Activated CD8-positive, alpha-beta memory T cell treated with anti-CD3 and anti-CD28 coated beads for 4 hours (primary cell): Measurements from ENCODE around the gene CGB2.
"Not testable (repeated sequence)": the region's sequence is repeated elsewhere in the genome, so short reads cannot be mapped to it uniquely, and the experiment has no call there.

Source experiments
- DNase-seq, 2 donors: peaks; one replicate each; pipeline ENCODE4 v3.0.0-alpha.2; 2020; ENCODE audit warnings: low read depth in 2 of 2

Gene CGB2

DNA sequence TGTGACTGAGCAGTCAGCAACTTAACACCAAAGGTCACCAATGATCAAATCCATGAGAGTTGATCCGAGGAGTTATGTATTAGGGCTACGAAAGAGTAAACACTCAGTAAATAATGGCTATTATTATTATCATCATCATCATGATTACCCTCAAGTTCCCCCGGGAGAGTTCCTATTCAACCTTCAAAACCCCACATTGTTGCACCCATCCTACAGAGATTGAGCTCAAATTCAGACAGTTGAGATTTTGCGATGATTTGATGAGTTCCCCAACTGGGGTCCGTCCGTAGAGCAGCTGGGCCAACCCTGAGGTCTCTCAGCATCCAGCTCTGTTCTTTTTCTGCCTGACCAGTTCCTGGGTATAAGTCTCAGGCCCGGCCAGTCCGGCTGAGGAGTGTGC lies 6.4 kb downstream of the CGB2 start:
- DNase-seq = not testable (repeated sequence)

DNA sequence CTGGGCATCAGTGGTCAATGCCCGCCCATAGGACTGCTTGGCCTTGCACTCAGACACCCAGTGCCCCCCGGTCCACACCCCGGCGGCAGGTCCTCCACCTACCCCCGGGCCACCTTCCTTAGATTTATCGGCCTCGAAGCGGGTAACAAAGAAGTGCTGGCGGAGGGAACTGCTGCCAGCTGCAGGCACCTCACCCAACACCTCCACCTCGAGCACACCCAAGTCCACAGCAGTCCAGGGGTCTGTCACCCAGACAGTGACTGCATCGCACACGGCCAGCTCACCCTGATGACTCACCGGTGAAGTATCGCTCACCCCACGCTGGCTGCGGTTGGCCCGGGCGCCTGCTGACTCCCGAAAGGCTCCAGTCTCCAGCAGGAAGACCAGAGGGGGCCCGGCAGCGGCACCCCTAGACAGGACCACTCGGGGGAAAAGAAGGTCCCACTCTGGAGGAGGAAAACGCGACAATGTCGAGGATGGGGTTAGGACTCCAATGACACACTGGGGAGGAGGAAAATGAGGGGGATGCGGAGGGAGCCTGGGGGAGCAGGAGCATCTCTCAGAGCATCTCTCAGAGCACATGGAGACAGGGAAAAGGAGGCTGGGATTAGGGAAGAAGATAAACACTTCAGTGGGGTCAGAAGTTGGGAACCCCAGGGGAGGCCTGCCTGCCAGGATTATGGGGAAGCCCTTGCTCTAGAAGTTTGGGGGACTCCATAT lies 7.0 kb downstream of the CGB2 start:
- not testable (repeated sequence) for DNase-seq

DNA sequence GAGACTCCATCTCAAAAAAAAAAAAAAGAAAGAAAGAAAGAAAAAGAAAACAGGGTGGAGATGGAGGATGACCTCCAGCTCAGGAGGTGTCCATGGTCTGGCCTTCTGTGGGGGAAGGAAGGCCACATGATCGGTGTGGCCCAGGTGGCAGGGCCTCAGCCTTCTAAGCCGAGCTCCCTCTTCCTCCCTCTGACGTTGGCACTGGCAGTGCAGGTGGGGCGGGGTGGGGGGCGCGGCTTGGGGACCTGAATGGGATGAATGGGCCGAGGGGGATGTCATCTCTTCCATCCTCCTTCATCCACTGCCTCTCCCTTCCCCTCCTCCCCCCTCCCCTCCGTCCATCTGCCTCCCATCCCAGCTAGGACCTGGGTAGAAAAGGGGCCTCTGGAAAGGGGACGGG lies 8.0 kb downstream of the CGB2 start:
- not testable (repeated sequence) for DNase-seq

DNA sequence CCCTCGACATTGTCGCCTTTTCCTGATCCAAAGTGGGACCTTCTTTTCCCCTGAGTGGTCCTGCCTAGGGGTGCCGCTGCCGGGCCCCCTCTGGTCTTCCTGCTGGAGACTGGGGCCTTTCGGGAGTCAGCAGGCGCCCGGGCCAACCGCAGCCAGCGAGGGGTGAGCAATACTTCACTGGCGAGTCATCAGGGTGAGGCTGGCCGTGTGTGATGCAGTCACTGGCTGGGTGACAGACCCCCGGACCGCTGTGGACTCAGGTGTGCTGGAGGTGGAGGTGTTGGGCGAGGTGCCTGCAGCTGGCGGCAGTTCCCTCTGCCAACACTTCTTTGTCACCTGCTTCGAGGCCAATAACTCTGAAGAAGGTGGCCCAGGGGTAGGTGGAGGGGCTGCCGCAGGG lies 10.5 kb downstream of the CGB2 start:
- DNase-seq = no peak

DNA sequence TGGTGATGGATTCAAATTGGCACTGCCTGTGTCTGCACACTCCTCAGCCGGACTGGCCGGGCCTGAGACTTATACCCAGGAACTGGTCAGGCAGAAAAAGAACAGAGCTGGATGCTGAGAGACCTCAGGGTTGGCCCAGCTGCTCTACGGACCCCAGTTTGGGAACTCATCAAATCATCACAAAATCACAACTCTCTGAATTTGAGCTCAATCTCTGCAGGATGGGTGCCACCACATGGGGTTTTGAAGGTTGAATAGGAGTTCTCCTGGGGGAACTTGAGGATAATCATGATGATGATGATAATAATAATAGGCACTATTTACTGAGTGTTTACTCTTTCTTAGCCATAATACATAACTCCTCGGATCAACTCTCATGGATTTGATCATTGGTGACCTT lies 11.0 kb downstream of the CGB2 start:
- DNase-seq = not testable (repeated sequence)

DNA sequence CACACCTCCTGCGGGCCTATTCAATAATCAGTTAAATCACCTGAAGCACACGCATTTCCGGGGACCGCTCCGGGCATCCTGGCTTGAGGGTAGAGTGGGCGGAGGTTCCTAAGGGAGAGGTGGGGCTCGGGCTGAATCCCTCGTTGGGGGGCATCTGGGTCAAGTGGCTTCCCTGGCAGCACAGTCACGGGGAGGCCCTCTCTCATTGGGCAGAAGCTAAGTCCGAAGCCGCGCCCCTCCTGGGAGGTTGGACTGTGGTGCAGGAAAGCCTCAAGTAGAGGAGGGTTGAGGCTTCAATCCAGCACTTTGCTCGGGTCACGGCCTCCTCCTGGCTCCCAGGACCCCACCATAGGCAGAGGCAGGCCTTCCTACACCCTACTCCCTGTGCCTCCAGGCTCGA lies 11.9 kb downstream of the CGB2 start, which contains the start of gene CGB5:
TSS of gene CGB5 (plus strand) at position 301 of the 400 bp plus-strand sequence. CDS start 362 bp downstream, outside the sequence.
- not testable (repeated sequence) for DNase-seq

DNA sequence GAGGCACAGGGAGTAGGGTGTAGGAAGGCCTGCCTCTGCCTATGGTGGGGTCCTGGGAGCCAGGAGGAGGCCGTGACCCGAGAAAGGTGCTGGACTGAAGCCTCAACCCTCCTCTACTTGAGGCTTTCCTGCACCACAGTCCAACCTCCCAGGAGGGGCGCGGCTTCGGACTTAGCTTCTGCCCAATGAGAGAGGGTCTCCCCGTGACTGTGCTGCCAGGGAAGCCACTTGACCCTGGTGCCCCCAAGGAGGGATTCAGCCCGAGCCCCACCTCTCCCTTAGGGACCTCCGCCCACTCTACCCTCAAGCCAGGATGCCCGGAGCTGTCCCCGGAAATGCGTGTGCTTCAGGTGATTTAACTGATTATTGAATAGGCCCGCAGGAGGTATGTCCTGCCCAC lies 17.3 kb downstream of the CGB2 start, which contains the start of gene CGB8:
TSS of gene CGB8 (minus strand) at position 101 of the 400 bp plus-strand sequence. CDS start 372 bp downstream, outside the sequence.
- not testable (repeated sequence) for DNase-seq

DNA sequence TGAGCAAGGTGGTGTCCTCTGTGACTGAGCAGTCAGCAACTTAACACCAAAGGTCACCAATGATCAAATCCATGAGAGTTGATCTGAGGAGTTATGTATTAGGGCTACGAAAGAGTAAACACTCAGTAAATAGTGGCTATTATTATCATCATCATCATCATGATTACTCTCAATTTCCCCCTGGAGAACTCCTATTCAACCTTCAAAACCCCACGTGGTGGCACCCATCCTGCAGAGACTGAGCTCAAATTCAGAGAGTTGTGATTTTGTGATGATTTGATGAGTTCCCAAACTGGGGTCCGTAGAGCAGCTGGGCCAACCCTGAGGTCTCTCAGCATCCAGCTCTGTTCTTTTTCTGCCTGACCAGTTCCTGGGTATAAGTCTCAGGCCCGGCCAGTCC lies 18.1 kb downstream of the CGB2 start:
- DNase-seq = not testable (repeated sequence)

DNA sequence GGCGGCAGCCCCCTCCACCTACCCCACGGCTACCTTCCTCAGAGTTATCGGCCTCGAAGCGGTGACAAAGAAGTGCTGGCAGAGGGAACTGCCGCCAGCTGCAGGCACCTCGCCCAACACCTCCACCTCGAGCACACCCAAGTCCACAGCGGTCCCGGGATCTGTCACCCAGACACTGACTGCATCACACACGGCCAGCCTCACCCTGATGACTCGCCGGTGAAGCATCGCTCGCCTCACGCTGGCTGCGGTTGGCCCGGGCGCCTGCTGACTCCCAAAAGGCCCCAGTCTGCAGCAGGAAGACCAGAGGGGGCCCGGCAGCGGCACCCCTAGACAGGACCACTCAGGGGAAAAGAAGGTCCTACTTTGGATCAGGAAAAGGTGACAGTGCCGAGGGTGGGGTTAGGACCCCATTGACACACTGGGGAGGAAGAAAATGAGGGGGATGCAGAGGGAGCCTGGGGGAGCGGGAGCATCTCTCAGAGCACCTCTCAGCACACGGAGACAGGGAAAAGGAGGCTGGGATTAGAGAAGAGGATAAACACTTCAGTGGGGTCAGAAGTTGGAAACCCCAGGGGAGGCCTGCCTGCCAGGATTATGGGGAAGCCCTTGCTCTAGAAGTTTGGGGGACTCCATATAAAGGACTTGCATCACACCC lies 18.8 kb downstream of the CGB2 start:
- not testable (repeated sequence) for DNase-seq

DNA sequence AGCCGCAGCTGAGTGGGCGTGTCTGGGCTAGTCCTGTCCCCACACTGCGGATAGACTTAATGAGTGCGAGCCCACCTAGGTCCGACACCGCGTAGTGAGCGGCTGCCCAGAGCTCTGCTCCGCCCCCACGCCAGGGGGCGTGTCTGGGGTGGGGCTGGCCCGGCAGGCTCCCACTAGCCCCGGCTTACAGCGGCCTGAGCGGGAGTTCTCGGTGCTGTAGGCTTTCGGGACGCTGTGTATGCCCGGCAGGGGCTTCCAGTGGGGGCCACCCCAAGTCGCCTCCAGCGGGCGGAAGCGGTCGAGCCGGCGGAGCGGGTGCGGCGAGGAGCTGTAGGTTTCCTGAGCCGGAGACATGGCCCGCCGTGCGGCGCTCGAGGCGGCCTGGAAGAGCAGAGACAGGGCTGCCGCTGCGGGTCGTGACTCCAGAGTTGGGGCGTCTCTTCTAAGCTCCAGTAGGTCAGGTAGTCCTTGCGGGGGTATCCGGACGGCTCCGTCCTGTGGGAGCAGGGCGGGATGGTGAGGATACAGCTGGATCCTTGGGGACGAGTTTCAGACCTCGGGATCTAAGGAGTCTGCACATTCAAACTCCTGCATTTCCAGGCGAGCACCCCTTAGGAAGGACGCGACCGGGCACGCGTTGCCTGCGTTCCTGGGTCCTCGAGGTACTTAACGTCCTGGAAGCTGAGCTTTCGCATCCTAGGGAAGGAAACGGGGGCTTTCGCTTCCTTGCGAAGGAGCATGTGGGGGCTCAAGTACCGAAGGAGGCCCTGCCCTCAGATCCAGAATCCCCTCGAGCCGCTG lies 24.6 kb downstream of the CGB2 start:
- no peak for DNase-seq

DNA sequence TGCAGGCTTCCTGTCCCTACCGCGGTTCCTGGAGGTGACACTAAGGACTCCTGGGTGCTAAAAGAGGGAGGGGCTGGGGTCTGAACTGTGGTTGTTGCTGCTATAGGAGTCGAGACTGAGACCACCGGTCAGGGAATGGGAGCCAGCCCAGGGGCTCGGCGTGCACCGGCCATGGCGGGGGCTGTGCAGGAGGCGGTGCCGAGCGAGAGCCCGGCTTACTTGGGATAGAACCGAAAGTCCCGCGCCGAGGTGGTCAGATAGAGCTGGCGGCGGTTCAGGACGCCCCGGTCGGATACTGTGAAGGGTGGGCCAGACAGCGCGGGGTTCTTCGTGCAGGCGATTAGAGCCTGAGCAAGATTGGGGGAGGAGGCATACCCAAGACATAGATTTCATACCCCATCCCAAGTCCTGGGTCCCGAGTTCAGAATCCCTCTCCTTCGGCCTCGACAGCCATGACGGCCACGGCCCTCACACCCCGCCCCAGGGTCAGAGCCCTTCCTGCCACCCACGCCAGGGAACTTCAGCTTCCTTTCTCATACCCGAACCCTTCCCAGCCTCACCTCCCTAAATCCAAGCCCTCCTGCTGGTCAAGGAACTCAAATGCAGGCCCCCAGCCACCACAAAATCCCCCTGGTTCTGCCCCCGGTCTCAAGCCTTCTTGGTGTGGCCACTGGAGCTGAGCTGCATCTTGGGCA lies 25.4 kb downstream of the CGB2 start:
- DNase-seq = not testable (repeated sequence)

DNA sequence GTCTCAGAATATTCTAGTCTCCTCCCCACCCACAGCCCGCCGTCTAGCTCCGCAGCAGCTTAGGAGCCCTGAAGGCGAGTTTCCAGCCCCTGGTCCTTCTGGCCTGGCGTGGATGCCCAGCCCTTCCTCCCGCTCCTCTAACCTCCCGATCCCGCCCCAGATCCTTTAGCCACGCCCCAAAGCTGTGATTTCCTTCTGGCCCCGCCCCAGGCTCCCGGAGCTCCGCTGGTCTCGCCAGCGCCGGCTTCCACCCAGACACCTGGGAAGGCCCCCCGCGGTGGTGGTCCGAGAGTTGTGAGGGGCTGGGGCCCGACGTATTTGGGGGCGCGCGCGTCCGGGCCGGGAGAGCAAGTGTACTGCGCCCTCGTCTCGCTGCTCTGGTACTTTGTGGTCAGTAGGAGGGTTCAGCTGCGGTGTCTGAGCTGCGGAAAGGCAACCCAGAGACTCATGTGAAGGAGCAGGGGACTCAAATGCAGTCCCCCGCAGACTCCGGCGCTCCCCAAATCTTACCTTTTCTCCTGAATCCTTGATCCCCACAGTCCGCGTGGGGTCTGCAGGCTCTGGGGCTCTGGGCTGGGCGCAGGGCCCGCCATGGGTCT lies 26.0 kb downstream of the CGB2 start, which contains the start of gene CGB7:
TSS of gene CGB7 (minus strand) at position 114 of the 599 bp plus-strand sequence. CDS start 2,374 bp downstream, outside the sequence.
- no peak for DNase-seq

DNA sequence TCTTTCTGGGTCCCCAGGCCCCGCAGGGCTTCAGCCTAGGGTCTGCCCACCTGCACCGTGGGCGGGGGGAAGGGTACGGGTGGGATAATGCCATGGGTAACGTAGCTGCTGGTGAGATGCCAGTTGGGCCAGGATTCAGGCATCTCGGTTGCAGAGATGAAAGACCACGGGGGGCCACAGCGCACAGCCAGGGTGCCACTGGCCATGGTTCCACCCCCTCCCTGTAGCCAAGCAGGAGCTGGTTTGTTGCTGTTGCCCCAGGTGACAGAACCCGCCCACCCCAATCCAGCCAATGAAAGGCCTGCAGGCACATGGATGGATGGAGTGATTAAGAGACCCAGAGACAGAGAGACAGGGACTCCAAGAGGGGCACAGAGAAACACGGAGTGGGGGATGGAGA lies 26.9 kb downstream of the CGB2 start:
- no peak for DNase-seq

DNA sequence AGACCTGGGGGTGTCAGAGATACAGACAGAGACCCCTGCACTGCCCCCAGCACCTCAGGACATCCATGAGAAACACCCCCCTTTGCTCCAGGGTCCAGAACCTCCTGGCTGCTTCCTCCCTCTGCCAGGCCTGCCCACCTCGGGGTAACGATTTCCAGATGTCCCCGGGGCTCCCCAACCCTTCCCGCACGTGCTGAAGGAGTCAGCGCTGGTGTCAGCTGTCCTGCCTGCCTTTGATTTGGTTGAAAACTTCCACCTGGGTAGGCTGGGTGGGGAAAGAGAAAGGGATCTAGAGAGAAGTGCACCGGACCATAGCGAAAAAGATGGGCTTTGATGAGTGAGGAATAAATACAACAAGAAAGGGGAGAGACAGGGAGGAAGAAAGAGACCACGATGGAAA lies 27.4 kb downstream of the CGB2 start:
- DNase-seq = no peak

DNA sequence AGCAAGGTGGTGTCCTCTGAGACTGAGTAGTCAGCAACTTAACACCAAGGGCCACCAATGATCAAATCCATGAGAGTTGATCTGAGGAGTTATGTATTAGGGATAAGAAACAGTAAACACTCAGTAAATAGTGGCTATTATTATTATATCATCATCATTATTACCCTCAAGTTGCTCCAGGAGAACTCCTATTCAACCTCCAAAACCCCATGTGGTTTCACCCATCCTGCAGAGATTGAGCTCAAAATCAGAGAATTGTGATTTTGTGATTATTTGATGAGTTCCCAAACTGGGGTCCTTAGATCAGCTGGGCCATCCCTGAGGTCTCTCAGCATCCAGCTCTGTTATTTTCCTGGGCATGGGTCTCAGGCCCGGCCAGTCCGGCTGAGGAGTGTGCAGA lies 29.3 kb downstream of the CGB2 start:
- no peak for DNase-seq

DNA sequence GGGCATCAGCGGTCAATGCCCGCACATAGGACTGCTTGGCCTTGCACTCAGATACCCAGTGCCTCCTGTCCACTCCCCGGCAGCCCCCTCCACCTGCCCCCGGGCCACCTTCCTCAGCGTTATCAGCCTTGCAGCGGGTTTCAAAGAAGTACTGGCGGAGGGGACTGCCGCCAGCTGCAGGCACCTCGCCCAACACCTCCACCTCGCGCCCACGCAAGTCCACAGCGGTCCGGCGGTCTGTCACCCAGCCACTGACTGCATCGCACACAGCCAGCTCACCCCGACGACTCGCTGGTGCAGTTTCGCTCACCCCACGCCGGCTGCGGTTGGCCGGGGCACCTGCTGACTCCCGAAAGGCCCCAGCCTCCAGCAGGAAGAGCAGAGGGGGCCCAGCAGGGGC lies 29.8 kb downstream of the CGB2 start:
- no peak for DNase-seq

DNA sequence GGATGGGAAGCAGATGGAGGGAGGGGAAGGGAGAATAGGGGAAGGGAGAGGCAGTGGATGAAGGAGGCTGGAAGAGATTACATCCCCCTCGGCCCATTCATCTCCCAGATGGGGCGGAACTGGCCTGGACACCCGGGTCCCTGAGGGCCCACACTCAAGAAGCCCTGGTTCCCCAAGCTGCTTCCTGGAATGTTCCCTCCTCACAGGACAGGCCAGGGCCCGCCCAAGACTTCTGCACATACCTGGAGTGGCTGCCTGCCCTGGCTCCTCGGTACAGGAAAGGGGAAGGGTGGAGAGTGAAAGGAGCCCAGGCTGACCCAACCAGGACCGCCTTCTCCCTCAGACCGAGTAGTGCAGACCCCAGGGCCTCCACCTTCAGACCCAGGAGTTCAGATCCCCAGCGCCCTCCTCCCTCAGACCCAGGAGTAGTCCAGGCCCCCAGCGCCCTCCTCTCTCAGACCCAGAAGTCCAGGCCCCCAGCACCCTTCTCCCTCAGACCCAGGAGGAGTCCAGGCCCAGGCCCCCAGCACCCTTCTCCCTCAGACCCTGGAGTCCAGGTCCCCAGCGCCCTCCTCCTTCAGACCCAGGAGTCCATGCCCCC lies 32.4 kb downstream of the CGB2 start:
- DNase-seq = no peak

DNA sequence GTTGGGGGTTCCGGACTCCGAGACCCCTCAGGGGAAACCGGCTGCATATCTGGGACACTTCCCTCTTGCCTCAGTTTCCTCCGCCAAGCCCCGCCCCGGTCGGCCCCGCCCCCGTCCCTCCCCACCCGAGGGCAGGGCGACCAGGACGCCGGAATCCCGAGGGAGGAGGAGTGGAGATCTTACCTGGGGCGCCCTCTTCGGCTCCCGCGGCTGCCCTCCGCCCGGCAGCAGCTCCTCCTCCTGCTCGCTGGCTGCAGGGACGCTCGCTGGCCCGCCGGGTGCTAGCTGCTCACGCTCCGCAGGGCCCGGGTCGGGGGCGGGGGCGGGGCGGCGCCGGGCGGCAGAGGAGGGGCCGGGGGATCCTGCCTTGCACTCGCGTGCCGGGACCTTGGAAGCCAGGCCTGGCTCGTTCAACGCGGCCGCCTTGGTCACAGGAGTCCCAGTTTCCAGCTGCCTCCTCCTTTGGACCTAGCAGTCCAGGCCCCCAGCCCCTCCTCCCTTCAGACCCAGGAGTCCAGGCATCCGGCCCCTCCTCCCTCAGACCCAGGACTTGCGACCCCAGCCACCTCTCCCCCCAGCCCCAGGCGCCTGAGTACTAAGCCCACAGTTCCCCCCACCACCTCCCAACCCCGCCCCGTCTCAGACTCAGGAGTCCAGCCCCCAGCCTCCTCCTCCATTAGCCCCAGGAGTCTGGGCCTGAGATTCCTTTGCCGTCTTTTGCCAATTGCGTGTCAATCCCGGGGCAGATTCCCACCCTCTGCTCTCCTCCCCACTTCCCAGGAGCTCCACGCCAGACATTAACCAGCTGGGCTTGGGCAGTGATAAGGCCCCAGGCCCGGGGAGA lies 33.3 kb downstream of the CGB2 start, which contains the start of gene NTF4:
TSS of gene NTF4 (minus strand) at position 51 of the 844 bp plus-strand sequence. CDS start 2,821 bp downstream, outside the sequence.
- DNase-seq = no peak

DNA sequence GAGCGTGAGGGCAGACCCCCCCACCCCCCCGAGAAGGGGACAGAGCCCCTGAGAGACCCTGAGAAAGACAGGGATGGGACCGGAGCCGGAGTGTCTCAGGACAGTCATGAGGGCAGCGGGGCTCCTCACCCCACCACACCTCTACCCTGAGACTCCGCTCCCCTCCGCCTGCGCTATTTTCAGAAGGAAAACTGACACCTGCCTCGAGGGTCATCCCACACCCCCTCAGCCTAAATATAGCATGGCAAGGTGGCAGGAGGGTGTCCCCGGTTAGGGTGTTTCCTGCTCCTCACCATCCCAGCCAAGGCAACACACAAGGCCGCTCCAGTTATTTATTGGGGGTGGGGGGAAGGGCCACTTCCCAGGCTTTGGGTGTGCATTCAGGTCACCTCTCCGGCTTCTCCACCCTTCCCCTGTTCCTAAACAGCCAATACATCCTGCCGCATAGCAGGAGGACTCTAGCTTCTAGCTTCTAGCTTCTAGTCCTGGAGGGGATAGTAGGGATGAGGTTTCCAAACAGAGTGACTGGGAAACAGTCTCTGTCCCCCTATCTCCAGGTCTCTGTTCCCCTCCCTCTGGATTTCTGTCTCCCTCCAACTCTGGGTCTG lies 34.3 kb downstream of the CGB2 start:
- DNase-seq = no peak
